GM19351 (cell line): ENCODE measurements around the gene B3GNT7.
"Not testable (repeated sequence)": the region's sequence is repeated elsewhere in the genome, so short reads cannot be mapped to it uniquely, and the experiment has no call there.

ENCODE experiments used
- ATAC-seq: cut with Tn5 transposase; IDR thresholded peaks from one replicate; pipeline ENCODE4 v1.9.1; 2021; ENCODE audit warnings: mild to moderate bottlenecking, moderate library complexity; ENCODE audit not compliant: unreplicated experiment

Gene B3GNT7

GRCh38 chr2:231421051-231421580 lies 25.6 kb downstream of the B3GNT7 start:
- ATAC-seq = no peak

GRCh38 chr2:231422056-231422455 lies 26.5 kb downstream of the B3GNT7 start:
- no peak for ATAC-seq

GRCh38 chr2:231423176-231423575 lies 27.7 kb downstream of the B3GNT7 start:
- no peak for ATAC-seq

GRCh38 chr2:231425291-231425810 lies 29.8 kb downstream of the B3GNT7 start:
- ATAC-seq = no peak

GRCh38 chr2:231425811-231426703 lies 30.5 kb downstream of the B3GNT7 start:
- no peak for ATAC-seq

GRCh38 chr2:231427116-231427515 lies 31.6 kb downstream of the B3GNT7 start:
- no peak for ATAC-seq

- ATAC-seq = no peak
Measured at GRCh38 chr2:231429152-231429551, 33.6 kb downstream of the B3GNT7 start.

GRCh38 chr2:231429901-231430300 lies 34.4 kb downstream of the B3GNT7 start:
- no peak for ATAC-seq

GRCh38 chr2:231430437-231430836 lies 34.9 kb downstream of the B3GNT7 start:
- ATAC-seq = not testable (repeated sequence)

GRCh38 chr2:231431606-231432005 lies 36.1 kb downstream of the B3GNT7 start:
- ATAC-seq = no peak

- no peak for ATAC-seq
Measured at GRCh38 chr2:231433990-231434389, 38.5 kb downstream of the B3GNT7 start.

- ATAC-seq = no peak
Measured at GRCh38 chr2:231436957-231437356, 41.4 kb downstream of the B3GNT7 start.

GRCh38 chr2:231449503-231450054 lies 54.1 kb downstream of the B3GNT7 start:
- ATAC-seq = no peak

GRCh38 chr2:231450548-231450989 lies 55.1 kb downstream of the B3GNT7 start:
- ATAC-seq = no peak
